ENCODE results near the gene DIAPH3. TPM values are rescaled to one million over a fixed set of nuclear protein-coding genes. Genes with fewer than 3 reads are reported as not detected.
A peak's percentile ranks its signal among the peaks of the same experiment; 100 is the strongest.

DIAPH3 gene
- total and polyA plus RNA-seq, 2 of the 8 experiments (the other 6 are each of a cell fraction or from before 2014, with no cell fraction given), result 8.0 to 30.8 TPM

DNA sequence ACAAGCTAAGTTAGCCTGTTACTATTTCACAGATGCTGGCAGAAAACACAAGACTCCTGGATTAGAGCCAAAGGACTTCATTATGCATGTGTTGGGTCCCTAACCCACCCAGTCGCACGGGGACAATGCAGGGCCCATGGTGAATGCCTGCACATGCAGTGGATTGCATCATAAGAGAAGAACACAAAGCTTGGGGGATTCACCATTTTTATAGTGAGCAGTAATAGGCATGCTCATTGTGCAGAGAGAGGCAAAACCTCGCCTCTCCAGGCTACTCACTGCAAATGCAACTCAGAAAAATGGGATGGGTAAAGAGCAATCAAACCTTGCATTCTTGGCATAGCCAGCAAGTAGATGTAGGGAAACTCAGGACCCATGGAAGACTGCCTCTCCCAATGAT is 115.8 kb downstream of the DIAPH3 start:
- no peak for FAIRE-seq
- H3K18ac ChIP-seq (ENCODE audit: extremely low read depth, low read length), result no peak overlapping the region

More for the DNA sequence above, 115.8 kb downstream of the DIAPH3 start:
- peak; percentile 56; the same call in 1 of the 2 replicates for TF ChIP-seq TEAD4 (IDR thresholded peaks at IDR 0.05; ENCODE audit: low read depth, low read length)
- TF ChIP-seq, protein P1, sequence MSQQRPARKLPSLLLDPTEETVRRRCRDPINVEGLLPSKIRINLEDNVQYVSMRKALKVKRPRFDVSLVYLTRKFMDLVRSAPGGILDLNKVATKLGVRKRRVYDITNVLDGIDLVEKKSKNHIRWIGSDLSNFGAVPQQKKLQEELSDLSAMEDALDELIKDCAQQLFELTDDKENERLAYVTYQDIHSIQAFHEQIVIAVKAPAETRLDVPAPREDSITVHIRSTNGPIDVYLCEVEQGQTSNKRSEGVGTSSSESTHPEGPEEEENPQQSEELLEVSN (IDR thresholded peaks at IDR 0.05), result no peak
- no peak overlapping the region for H3K23ac ChIP-seq (ENCODE audit: insufficient read length)
- ChIA-PET CTCF (ENCODE audit: partially characterized antibody) (interaction anchor here (0.5 to 1.4 kb wide), 3 partner anchors 17 to 328 kb away, joined by 3 to 6 read pairs (median 3); no protein-coding TSS in a partner anchor), POLR2A (ENCODE audit: partially characterized antibody) (no interaction called here)
- no peak overlapping the region for H2BK12ac ChIP-seq (ENCODE audit: low read depth, low read length)
- no peak overlapping the region for H2BK120ac ChIP-seq (replicated peaks; ENCODE audit: low read depth, low read length)
- no peak overlapping the region for H2BK5ac ChIP-seq (ENCODE audit: low read depth, low read length)
- H3K4me2 ChIP-seq (ENCODE audit: insufficient read depth in 1 of 2, low read depth in 2 of 2, low read length in 2 of 2), result no peak overlapping the region
- no peak overlapping the region for H4K91ac ChIP-seq (replicated peaks; ENCODE audit: insufficient read length, low read length)
- no peaks in the 10 kb centered on the region for H3K79me1 ChIP-seq (ENCODE audit: low read depth, low read length)
- no peaks in the 10 kb centered on the region; a peak in 1 of 7 replicates for H3K4me1 ChIP-seq (replicated peaks in 1 of 4; ENCODE audit: control insufficient read depth in 3 of 4, insufficient read depth in 4 of 4, low read length in 3 of 4)
- H3K4me3 ChIP-seq (ENCODE audit: extremely low read depth in 1 of 4, insufficient read depth in 2 of 4, low read depth in 3 of 4, low read length in 4 of 4), result no peak overlapping the region
- H3K27me3 ChIP-seq (replicated peaks in 1 of 4; ENCODE audit: control insufficient read depth in 3 of 4, extremely low read depth in 1 of 4, insufficient read depth in 3 of 4, low read length in 3 of 4), result no peaks in the 10 kb centered on the region
- H4K20me1 ChIP-seq (replicated peaks in 1 of 2; ENCODE audit: control insufficient read depth in 1 of 2, insufficient read depth in 2 of 2, low read length in 2 of 2), result no peaks in the 10 kb centered on the region
- no peak overlapping the region for H2AK5ac ChIP-seq (ENCODE audit: low read depth, low read length)
- H3K9me3 ChIP-seq (ENCODE audit: insufficient read depth in 2 of 2, low read depth in 1 of 2, low read length in 1 of 2), result no peaks in the 10 kb centered on the region
- no peak overlapping the region for H2AFZ ChIP-seq (ENCODE audit: low read length)
- H3K23me2 ChIP-seq (ENCODE audit: low read depth, low read length), result no peaks in the 10 kb centered on the region
- H2BK20ac ChIP-seq (ENCODE audit: low read length), result no peak overlapping the region
- no peak overlapping the region for H4K8ac ChIP-seq (ENCODE audit: extremely low read depth, insufficient read depth, low read length)
- DNase-seq (ENCODE audit: low read depth in 1 of 2, low spot score in 2 of 2), result no peak
- no peak overlapping the region for H2BK15ac ChIP-seq (ENCODE audit: low read length)
- no peak overlapping the region for H3K56ac ChIP-seq (replicated peaks; ENCODE audit: insufficient read length, low read depth, low read length)
- no peak overlapping the region for H3K14ac ChIP-seq (ENCODE audit: insufficient read length)
- no peak overlapping the region for H4K5ac ChIP-seq (ENCODE audit: insufficient read length, low read depth, low read length)
- 0 out of 4 replicates have a peak, but pooled peaks cover 0 to 3% of the 10 kb centered on the region in 2 experiments for H3K79me2 ChIP-seq (ENCODE audit: control insufficient read depth in 1 of 2, insufficient read depth in 2 of 2, low read length in 2 of 2)
- H3K27ac ChIP-seq (ENCODE audit: low read depth, low read length), result no peak overlapping the region
- no peak overlapping the region for H3K9ac ChIP-seq (replicated peaks in 1 of 4; ENCODE audit: extremely low read depth in 1 of 4, low read depth in 3 of 4, low read length in 3 of 4)
- WGBS, 2 experiments (ENCODE audit: extremely low coverage in 1 of 2, insufficient coverage in 1 of 2, insufficient read length in 1 of 2, insufficient replicate concordance in 2 of 2, low coverage in 1 of 2, low lambda C conversion rate in 2 of 2, missing lambda C conversion rate in 1 of 2), result 81% methylated on average over 3 of the region's 3 CpGs; no CpG with 5 or more reads in 1 of the 2 experiments
- H3K36me3 ChIP-seq (ENCODE audit: control insufficient read depth in 2 of 4, insufficient read depth in 4 of 4, low read length in 3 of 4), result no peaks in the 10 kb centered on the region
- H3K4ac ChIP-seq (replicated peaks; ENCODE audit: insufficient read length, low read depth, low read length), result no peak overlapping the region

Measured in H1 (cell line).